Gastroesophageal sphincter (tissue), 3 donors: ENCODE data around the gene ERCC2.

ENCODE experiments used
- EP300 ChIP-seq: sonication (generic); formaldehyde crosslinking; IDR thresholded peaks from one replicate; pipeline ENCODE4 v1.6.1; 2017; ENCODE audit warnings: antibody characterized with exemption, mild to moderate bottlenecking
- TF ChIP-seq, protein P1 (sequence below), 4 experiments: fragments of 200-600 bp in 2 of 4; fragments of 450-650 bp in 2 of 4; sonication (generic) in 1 of 4; IDR thresholded peaks; one replicate each; pipeline ENCODE4 v1.5.1; 2017 to 2019; ENCODE audit warnings: antibody characterized with exemption in 4 of 4, mild to moderate bottlenecking in 2 of 4, moderate library complexity in 2 of 4

DNA sequence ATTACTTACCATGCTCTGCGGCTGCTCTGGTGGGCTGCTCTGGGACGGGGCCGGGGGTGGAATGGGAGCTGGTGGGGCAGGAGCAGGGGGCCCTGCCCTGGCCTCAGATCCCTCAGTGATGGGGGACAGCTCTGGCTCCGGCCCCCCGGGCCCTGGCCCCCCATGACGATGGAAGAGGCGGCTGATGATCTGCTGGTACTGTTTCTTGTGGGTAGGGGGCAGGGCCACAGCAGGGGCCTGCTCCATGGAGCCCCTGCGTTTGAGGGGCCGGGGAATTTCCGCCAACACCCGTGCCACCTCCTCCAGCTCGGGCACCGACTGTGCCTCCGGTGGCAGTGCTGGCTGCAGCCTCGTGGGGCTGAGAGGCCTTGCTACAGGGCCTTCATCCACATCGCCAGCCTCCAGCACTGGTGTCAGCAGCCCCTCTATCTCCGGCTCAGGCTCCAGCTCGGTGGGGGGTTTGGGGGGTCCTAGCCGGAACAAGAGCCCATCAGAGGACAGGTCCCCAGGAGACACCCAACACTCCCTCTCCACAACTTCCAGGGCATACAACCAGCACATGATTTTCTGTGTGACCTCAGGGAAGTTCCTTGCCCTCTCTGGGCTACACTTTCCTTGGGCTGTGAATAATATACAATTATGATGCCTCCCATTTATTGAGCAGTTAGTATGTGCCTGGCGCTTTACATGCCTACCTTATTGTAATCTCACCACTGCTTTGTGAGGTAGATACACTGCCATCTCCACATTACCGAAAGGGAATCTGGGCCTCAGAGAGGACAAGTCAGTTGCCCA, 21.7 kb upstream of the ERCC2 start:
- TF ChIP-seq, protein P1, sequence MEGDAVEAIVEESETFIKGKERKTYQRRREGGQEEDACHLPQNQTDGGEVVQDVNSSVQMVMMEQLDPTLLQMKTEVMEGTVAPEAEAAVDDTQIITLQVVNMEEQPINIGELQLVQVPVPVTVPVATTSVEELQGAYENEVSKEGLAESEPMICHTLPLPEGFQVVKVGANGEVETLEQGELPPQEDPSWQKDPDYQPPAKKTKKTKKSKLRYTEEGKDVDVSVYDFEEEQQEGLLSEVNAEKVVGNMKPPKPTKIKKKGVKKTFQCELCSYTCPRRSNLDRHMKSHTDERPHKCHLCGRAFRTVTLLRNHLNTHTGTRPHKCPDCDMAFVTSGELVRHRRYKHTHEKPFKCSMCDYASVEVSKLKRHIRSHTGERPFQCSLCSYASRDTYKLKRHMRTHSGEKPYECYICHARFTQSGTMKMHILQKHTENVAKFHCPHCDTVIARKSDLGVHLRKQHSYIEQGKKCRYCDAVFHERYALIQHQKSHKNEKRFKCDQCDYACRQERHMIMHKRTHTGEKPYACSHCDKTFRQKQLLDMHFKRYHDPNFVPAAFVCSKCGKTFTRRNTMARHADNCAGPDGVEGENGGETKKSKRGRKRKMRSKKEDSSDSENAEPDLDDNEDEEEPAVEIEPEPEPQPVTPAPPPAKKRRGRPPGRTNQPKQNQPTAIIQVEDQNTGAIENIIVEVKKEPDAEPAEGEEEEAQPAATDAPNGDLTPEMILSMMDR (IDR thresholded peaks at IDR 0.05) = no peak
- TF ChIP-seq EP300 = no peak
